OCI-LY7 (cell line): ENCODE results near the gene PLA2G4A. TPM values are rescaled to one million over a fixed set of nuclear protein-coding genes. Genes with fewer than 3 reads are reported as not detected.

Experiments used
- total RNA-seq, 2 experiments: library from RNA; depleted of rRNA in 1 of 2; stranded (reverse); fragments of >200 nt in 1 of 2; shearing (Covaris generic) in 1 of 2; gene quantifications; 2 replicates each; pipeline ENCODE4 v1.2.3, GENCODE V29; 2014 to 2022

The PLA2G4A gene
- total RNA-seq, 2 experiments from 2014 or later = not detected

Other genes starting within 250 kb of the PLA2G4A start
- gene PTGS2, start 148.5 kb upstream of the PLA2G4A start, total RNA-seq (2014; rRNA removed; shearing (Covaris generic)) = not detected in 2 replicates
- not detected in 2 replicates for gene PTGS2, start 148.5 kb upstream of the PLA2G4A start, total RNA-seq (2022)